MM.1S (cell line): Measurements from ENCODE around the gene HCN2.

Source experiments
- DNase-seq: peaks from one replicate; pipeline ENCODE4 v3.0.0-alpha.2; 2015
- H2AFZ ChIP-seq: fragments of 300-600 bp; sonication (generic); 2 replicates; pipeline ENCODE4 v1.6.0; 2016; ENCODE audit warnings: antibody characterized with exemption, low read length
- H3F3A ChIP-seq: fragments of 300-600 bp; sonication (generic); 2 replicates; pipeline ENCODE4 v1.6.1; 2016; ENCODE audit warnings: mild to moderate bottlenecking, antibody characterized with exemption, low read length, moderate library complexity, mixed read lengths; ENCODE audit not compliant: insufficient read depth
- H3K27ac ChIP-seq: fragments of 300-600 bp; sonication (generic); 2 replicates; pipeline ENCODE4 v1.5.1; 2016; ENCODE audit warnings: mild to moderate bottlenecking, low read length
- H3K27me3 ChIP-seq: fragments of 300-600 bp; sonication (generic); replicated peaks from 2 replicates; pipeline ENCODE4 v1.6.0; 2016; ENCODE audit warnings: low read length; ENCODE audit not compliant: insufficient read depth
- H3K36me3 ChIP-seq: fragments of 300-600 bp; sonication (generic); replicated peaks from 2 replicates; pipeline ENCODE4 v1.6.1; 2016; ENCODE audit warnings: mild to moderate bottlenecking, low read length, mixed read lengths; ENCODE audit not compliant: insufficient read depth
- H3K4me1 ChIP-seq: fragments of 300-600 bp; sonication (generic); 2 replicates; pipeline ENCODE4 v1.6.1; 2016; ENCODE audit warnings: low read length, mixed read lengths
- H3K4me2 ChIP-seq: fragments of 300-600 bp; sonication (generic); 2 replicates; pipeline ENCODE4 v1.6.0; 2016; ENCODE audit warnings: low read depth, low read length
- H3K4me3 ChIP-seq: fragments of 300-600 bp; sonication (generic); 2 replicates; pipeline ENCODE4 v1.5.1; 2016; ENCODE audit warnings: low read length, mixed read lengths
- H3K79me2 ChIP-seq: fragments of 300-600 bp; sonication (generic); 2 replicates; pipeline ENCODE4 v1.6.1; 2016; ENCODE audit warnings: mixed run types, low read length, mixed read lengths
- H3K9ac ChIP-seq: fragments of 300-600 bp; sonication (generic); 2 replicates; pipeline ENCODE4 v1.6.1; 2016; ENCODE audit warnings: low read length, mixed read lengths
- H3K9me2 ChIP-seq: fragments of 300-600 bp; sonication (generic); replicated peaks from 2 replicates; pipeline ENCODE4 v1.6.1; 2016; ENCODE audit warnings: mild to moderate bottlenecking, low read length, mixed read lengths; ENCODE audit not compliant: insufficient read depth
- H3K9me3 ChIP-seq: fragments of 300-600 bp; sonication (generic); replicated peaks from 2 replicates; pipeline ENCODE4 v1.6.1; 2016; ENCODE audit warnings: mild to moderate bottlenecking, low read length, mixed read lengths; ENCODE audit not compliant: insufficient read depth
- H4K20me1 ChIP-seq: fragments of 300-600 bp; sonication (generic); 2 replicates; pipeline ENCODE4 v1.6.1; 2016; ENCODE audit warnings: mild to moderate bottlenecking, low read length, moderate library complexity, mixed read lengths; ENCODE audit not compliant: insufficient read depth
- EZH2 ChIP-seq: fragments of 300-600 bp; sonication (generic); optimal IDR thresholded peaks from 2 replicates; pipeline ENCODE3; 2017; ENCODE audit warnings: low read depth, mild to moderate bottlenecking, antibody characterized with exemption, low read length, mixed read lengths
- EZH2phosphoT487 ChIP-seq: fragments of 300-600 bp; sonication (generic); IDR thresholded peaks from 2 replicates; pipeline ENCODE4 v1.6.1; 2018; ENCODE audit warnings: antibody characterized with exemption, low read length
- TF ChIP-seq, protein P1 (sequence below): fragments of 300-600 bp; sonication (generic); IDR thresholded peaks from 2 replicates; pipeline ENCODE4 v1.5.1; 2016; ENCODE audit warnings: antibody characterized with exemption, low read length, mixed read lengths

HCN2 gene

DNA sequence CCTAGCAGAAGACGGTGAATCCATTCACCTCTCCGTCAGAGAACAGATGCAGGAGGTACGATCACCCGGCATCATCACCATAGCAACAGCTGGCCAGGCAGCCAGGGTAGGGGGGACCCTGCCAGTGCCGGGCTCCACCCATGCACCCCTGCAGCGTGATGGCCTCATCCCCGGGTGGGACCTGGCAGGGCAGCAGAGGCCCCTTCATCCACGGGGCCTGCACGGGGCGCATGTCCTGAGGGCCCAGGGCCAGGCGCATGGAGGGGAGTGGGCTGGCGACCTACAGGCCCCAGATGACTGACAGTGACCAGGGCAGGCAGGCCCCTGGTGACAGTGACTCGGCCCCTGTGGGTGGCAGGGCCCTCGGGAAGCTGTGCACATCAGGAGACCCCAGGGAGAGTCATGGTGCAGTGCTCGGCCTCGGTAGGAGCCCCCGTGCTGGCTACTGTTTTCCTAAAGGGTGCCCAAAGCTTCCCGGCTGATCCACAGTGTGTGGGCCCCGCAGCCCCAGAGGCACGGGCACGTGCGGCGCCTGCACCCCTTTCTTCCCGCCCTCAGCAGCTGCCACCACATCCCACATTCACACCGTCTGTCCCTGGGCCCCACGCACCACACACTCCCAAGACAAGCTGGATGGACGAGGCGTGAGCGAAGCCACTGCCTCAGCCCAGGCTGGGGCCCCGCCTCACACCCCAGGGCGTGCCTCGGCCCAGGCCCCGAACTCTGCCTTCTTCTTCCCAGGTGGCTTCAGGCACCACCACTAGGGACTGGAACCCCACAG is 68.6 kb downstream of the HCN2 start:
- Histone ChIP-seq H3K9me3 (no peaks in the 10 kb centered on the region), H3K9me2 (no peaks in the 10 kb centered on the region), H3K4me3 (no peak overlapping the region), H3K4me1 (peaks cover 14% of the 10 kb centered on the region), H3K27ac (no peak overlapping the region), H3K36me3 (peaks cover 33% of the 10 kb centered on the region), H3K4me2 (no peak overlapping the region), H3K79me2 (peaks cover 95% of the 10 kb centered on the region), H3F3A (peaks cover 25% of the 10 kb centered on the region), H3K9ac (no peak overlapping the region), H3K27me3 (no peaks in the 10 kb centered on the region), H2AFZ (no peak overlapping the region), H4K20me1 (peaks cover 72% of the 10 kb centered on the region)
- TF ChIP-seq EZH2phosphoT487 = no peak
- TF ChIP-seq, protein P1, sequence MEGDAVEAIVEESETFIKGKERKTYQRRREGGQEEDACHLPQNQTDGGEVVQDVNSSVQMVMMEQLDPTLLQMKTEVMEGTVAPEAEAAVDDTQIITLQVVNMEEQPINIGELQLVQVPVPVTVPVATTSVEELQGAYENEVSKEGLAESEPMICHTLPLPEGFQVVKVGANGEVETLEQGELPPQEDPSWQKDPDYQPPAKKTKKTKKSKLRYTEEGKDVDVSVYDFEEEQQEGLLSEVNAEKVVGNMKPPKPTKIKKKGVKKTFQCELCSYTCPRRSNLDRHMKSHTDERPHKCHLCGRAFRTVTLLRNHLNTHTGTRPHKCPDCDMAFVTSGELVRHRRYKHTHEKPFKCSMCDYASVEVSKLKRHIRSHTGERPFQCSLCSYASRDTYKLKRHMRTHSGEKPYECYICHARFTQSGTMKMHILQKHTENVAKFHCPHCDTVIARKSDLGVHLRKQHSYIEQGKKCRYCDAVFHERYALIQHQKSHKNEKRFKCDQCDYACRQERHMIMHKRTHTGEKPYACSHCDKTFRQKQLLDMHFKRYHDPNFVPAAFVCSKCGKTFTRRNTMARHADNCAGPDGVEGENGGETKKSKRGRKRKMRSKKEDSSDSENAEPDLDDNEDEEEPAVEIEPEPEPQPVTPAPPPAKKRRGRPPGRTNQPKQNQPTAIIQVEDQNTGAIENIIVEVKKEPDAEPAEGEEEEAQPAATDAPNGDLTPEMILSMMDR = no peak
- DNase-seq = no peak

DNA sequence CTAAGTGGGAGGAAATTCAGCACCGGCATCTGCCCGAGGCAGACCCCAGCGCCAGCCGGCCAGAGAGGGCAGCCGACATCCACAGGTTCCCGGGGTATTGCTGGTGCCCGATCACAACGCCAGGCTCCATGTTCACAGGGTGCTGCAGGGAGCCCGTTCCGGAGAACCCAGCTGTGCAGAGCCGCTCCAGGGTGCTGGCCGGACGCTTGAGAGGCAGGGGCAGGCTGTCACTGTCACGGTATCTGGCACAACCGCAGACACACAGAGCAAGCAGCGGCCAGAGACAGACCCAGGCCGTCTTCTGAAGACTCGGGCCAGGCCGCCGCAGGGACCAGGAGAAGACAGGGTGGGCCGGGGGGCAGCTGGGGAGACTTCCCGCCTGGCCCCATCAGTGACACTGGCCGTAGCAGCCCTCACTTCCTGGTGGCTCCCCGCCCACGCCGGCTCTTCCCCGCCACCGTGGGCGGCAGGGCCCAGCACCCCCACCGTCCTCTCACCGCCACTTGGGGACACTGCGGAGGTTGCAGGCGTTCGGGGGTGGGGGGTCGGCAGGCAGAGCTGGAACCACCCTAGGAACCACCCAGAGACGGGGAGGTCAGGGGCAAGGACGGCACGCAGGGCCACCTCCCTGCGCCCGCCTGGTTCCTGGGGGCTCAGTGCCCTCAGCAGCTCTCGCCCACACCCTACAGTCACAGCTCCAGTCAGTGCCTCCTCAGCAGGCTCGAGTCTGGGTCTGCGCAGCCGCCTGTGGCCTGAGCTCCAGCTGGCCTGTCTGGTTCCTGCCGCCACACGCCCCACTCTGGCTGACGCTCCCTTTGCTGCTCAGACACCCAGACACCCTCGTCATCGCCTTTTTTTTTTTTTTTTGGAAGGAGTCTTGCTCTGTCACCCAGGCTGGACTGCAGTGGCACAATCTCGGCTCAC is 69.5 kb downstream of the HCN2 start:
- Histone ChIP-seq H3K9me3 (no peaks in the 10 kb centered on the region), H4K20me1 (peaks cover 63% of the 10 kb centered on the region), H2AFZ (no peak overlapping the region), H3K36me3 (peaks cover 27% of the 10 kb centered on the region), H3K4me2 (no peak overlapping the region), H3K4me3 (no peak overlapping the region), H3K27me3 (no peaks in the 10 kb centered on the region), H3K9ac (no peak overlapping the region), H3K27ac (no peak overlapping the region), H3K9me2 (no peaks in the 10 kb centered on the region), H3K4me1 (peaks cover 15% of the 10 kb centered on the region), H3F3A (peaks cover 26% of the 10 kb centered on the region), H3K79me2 (peaks cover 89% of the 10 kb centered on the region)
- TF ChIP-seq EZH2 (no peak), EZH2phosphoT487 (no peak)
- TF ChIP-seq, protein P1 = no peak
- no peak for DNase-seq

DNA sequence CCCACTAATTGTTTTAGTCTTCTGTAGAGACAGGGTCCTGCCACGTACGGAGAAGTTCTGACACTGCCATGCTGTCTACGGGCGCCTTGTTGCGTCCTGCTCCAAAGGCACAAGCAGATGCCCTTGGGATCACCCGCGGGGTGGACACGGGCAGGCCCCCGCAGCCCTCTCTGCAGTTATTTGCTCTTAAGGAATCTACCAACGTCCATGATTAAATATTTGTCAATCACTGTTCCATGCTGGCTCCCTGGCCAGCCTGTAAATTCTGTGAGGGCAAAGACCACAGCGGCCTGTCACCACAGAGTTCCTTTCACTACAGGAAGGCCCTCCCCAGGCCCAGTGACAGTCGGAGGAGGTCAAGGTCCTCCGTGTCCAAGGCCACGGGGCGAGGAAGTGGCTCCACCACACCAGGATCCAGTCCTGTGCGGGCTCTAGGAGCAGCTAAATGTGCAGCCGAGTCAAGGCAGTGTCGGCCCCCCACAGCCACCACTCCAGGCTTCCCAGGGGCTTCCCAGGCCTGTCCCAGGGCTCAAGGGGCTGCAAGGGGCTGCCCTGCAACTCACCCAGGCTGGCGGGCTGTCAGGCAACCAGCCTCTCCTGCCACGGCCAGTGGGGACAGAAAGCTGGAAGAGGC is 71.2 kb downstream of the HCN2 start:
- H3K9me3 ChIP-seq = no peaks in the 10 kb centered on the region

More for the DNA sequence above, 71.2 kb downstream of the HCN2 start:
- H3K79me2 ChIP-seq = peaks cover 74% of the 10 kb centered on the region
- TF ChIP-seq EZH2phosphoT487 = no peak
- TF ChIP-seq, protein P1 = no peak
- TF ChIP-seq EZH2 = no peak
- H3K9me2 ChIP-seq = no peaks in the 10 kb centered on the region
- peaks cover 30% of the 10 kb centered on the region for H3F3A ChIP-seq
- no peak overlapping the region for H2AFZ ChIP-seq
- DNase-seq = no peak
- H3K36me3 ChIP-seq = peaks cover 16% of the 10 kb centered on the region
- H3K4me2 ChIP-seq = peak overlapping the region; percentile 98
- H3K9ac ChIP-seq = peak overlapping the region; percentile 99
- H3K4me1 ChIP-seq = peaks cover 19% of the 10 kb centered on the region
- peak overlapping the region; percentile 90 for H3K4me3 ChIP-seq
- H3K27me3 ChIP-seq = peaks cover 3% of the 10 kb centered on the region; the same call in 1 of the 2 replicates
- H3K27ac ChIP-seq = peak overlapping the region; percentile 92
- H4K20me1 ChIP-seq = peaks cover 51% of the 10 kb centered on the region
